HL-60 (cell line): ENCODE results near the gene ATP2B3.

ENCODE experiments used
- GABPA ChIP-seq: IDR thresholded peaks from 2 replicates; pipeline ENCODE4 v1.6.1; 2012; ENCODE audit warnings: low read depth
- POLR2AphosphoS5 ChIP-seq: IDR thresholded peaks from 2 replicates; pipeline ENCODE4 v1.6.1; 2012; ENCODE audit warnings: low read depth
- REST ChIP-seq: IDR thresholded peaks from 2 replicates; pipeline ENCODE4 v1.6.1; 2012; ENCODE audit warnings: low read depth; ENCODE audit not compliant: insufficient replicate concordance
- SPI1 ChIP-seq: IDR thresholded peaks from 2 replicates; pipeline ENCODE4 v1.6.1; 2012; ENCODE audit warnings: low read depth, mild to moderate bottlenecking, borderline replicate concordance
- TF ChIP-seq, protein P1 (sequence below): IDR thresholded peaks from one replicate; pipeline ENCODE4 v1.5.1; 2011; ENCODE audit warnings: low read length, control low read depth, inconsistent platforms; ENCODE audit not compliant: insufficient read depth

DNA sequence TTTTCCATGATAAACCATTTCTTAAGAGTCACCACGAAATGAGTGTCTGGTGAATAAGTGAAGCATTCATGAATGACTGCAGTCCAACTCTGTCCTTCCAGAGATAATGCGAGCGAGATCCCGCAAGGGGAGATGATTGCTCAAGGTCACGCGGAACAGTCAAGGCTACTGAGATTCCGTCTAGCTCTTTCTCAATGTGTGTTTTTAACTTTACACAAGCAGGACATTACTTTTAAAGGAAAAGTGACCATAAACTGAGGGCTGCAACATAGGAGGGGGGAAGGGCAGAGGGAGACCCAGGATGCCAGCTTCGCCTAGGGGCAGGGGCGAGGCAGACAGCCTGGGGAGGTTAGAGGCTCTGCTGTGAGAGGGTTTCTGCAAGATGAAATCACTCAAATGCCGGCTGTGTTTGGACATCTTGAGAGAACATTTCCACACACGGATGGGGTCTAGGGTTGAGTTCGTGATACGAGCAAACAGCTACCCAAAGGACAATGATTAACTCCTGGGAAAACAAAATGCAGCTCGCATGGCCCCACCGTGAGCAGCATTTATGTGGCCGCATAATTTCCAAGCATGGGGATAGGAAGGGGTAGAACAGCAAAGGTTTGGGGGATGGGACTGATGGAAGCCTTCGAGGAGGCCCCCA lies 105.3 kb downstream of the ATP2B3 start:
- TF ChIP-seq, protein P1, sequence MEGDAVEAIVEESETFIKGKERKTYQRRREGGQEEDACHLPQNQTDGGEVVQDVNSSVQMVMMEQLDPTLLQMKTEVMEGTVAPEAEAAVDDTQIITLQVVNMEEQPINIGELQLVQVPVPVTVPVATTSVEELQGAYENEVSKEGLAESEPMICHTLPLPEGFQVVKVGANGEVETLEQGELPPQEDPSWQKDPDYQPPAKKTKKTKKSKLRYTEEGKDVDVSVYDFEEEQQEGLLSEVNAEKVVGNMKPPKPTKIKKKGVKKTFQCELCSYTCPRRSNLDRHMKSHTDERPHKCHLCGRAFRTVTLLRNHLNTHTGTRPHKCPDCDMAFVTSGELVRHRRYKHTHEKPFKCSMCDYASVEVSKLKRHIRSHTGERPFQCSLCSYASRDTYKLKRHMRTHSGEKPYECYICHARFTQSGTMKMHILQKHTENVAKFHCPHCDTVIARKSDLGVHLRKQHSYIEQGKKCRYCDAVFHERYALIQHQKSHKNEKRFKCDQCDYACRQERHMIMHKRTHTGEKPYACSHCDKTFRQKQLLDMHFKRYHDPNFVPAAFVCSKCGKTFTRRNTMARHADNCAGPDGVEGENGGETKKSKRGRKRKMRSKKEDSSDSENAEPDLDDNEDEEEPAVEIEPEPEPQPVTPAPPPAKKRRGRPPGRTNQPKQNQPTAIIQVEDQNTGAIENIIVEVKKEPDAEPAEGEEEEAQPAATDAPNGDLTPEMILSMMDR, result no peak
- TF ChIP-seq POLR2AphosphoS5, result no peak
- no peak for TF ChIP-seq GABPA
- TF ChIP-seq REST, result no peak
- no peak for TF ChIP-seq SPI1
